ENCODE results near the gene PRKAG2. TPM values are rescaled to one million over a fixed set of nuclear protein-coding genes. Genes with fewer than 3 reads are reported as not detected.

Gene PRKAG2
- total and polyA plus RNA-seq, 2 of the 8 experiments (the other 6 are each of a cell fraction or from before 2014, with no cell fraction given): 7.5 to 18.1 TPM

GRCh38 chr7:151795168-151795811 lies 81.6 kb downstream of the PRKAG2 start (continued):
- TF ChIP-seq CHD2 (IDR thresholded peaks at IDR 0.05; ENCODE audit: low read length): no peak
- no peak for TF ChIP-seq PHF8 (conservative IDR thresholded peaks at IDR 0.05; ENCODE audit: low read depth, low read length)

Measured in H1 (cell line).